AG10803 (cell line): ENCODE measurements around the gene DYNLRB1.

Source experiments
- DNase-seq: peaks from one replicate; pipeline ENCODE4 v3.0.0; 2010; ENCODE audit warnings: low read depth
- H3K4me3 ChIP-seq: 2 replicates; pipeline ENCODE4 v1.5.1; 2011; ENCODE audit warnings: mild to moderate bottlenecking, low read length, control low read depth
- TF ChIP-seq, protein P1 (sequence below): conservative IDR thresholded peaks from 2 replicates; pipeline ENCODE4 v1.5.1; 2011; ENCODE audit warnings: mild to moderate bottlenecking, low read length, control low read depth, inconsistent platforms

The DYNLRB1 gene

GRCh38 chr20:34586488-34587163 lies 70.4 kb downstream of the DYNLRB1 start:
- no peak overlapping the region for H3K4me3 ChIP-seq
- TF ChIP-seq, protein P1, sequence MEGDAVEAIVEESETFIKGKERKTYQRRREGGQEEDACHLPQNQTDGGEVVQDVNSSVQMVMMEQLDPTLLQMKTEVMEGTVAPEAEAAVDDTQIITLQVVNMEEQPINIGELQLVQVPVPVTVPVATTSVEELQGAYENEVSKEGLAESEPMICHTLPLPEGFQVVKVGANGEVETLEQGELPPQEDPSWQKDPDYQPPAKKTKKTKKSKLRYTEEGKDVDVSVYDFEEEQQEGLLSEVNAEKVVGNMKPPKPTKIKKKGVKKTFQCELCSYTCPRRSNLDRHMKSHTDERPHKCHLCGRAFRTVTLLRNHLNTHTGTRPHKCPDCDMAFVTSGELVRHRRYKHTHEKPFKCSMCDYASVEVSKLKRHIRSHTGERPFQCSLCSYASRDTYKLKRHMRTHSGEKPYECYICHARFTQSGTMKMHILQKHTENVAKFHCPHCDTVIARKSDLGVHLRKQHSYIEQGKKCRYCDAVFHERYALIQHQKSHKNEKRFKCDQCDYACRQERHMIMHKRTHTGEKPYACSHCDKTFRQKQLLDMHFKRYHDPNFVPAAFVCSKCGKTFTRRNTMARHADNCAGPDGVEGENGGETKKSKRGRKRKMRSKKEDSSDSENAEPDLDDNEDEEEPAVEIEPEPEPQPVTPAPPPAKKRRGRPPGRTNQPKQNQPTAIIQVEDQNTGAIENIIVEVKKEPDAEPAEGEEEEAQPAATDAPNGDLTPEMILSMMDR: no peak
- no peak for DNase-seq
